Activated CD4-positive, alpha-beta T cell treated with anti-CD3 and anti-CD28 coated beads, Interleukin-2, amount 50 U/mL, for 24 hours (primary cell): Measurements from ENCODE around the gene SLAMF9.

Experiments
- DNase-seq, 2 donors: peaks; one replicate each; pipeline ENCODE4 v3.0.0-alpha.2; 2020; ENCODE audit warnings: low read depth in 1 of 2, low spot score in 1 of 2

Gene SLAMF9

DNA sequence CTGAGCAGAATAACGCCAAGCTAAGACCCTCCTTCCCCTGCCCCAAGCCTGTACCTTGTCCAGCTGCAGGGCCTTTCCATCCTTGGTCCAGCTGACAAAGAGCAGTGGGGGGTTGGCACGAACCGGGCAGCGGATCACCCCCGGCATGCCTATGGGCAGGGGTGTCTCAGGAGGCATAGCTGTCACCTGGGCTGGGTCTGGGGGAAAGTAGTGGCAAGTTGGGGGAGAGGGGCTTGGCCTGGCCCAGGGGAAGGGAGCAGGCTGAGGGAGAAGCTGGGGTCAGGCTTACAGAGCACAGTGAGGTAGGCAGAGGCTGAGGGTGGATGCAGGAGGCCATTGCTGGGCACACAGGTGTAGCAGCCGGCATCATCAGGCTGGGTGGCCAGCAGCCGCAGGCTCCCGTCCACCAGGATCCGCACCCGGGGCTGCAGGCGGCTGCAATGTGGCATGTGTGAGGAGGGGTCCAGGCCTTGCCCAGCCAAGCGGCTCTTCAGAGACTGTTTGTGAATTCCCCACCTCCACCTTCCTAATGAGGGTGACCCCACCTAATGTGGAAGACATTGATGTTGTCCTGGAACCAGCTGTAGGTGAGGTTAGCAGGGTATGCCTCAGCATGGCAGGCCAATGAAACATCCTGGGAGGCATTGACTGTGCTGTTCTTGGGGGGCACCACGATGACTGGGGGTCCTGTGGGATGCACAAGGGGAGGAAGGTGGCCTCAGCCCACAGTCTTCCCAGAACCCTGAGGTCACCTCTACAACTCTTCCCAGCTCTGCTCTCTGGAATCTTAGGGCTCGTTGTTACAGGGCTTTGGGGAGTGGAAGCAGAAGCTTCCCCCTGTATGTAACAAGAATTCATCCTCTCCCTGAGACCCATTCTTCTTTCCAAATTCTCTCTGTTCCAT lies 19.6 kb downstream of the SLAMF9 start:
- no peak for DNase-seq

DNA sequence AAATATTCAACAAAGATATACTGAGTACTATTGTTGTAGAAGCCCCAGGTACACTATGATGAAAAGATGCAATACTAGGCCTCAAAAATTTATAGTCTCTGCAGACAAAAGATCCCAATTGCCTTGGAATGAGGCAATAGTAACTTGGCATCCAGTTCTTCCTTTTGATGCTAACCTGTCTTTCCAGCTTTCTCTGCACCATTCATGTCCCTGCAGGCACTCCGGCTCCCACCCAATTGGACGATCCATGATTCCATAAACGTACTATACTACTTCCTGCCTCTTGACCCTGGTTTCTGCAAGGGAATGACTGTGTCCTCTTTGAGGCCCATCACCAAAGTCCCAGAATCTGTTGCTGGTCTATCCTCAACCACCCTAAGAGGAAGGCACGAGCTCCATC lies 20.7 kb downstream of the SLAMF9 start:
- no peak for DNase-seq

DNA sequence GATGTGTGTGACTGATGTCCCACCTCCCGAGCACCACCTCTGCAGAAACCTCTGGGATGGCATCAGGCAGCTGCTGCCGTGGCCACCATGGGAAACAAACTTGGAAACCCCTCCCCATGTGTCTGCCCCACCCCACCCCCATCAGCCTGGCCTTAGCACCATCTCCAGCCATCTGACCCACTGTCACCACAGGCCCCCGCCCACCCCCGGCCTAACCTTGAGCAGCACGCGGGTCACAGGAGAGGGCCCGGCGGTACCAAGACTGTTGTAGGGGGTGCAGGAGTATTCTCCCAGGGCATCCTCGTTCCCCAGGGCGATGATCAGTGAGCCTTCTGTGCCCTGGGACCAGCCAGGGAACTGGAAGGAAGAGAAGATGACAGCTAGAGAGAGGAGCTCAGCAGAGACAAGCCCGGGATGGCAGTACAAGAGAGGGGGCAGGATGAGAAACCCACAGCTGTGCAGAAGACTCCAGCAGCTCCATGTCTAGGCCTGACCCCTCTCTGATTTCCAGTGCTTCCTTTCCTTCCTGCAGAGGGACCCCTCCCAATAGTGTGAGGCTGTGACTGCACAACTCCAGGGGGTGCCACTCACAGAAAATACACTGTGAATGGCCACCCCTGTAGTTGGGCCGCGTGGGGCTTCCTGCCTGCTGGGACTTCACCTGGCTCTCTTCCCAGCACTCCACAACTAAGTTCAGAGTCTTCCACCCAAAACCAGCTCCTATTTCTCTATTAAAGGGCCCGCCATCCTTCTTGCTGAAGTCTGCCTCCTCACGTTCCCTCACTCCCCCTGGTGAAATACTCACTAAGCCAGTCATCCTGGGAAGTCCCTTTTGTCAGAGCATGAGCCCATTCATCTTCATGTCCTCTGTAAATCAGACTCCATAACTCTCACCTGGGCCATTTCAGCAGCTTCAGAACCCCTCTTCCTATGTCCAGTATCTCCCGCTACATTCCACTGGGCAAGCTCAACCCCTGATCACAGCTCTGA lies 21.4 kb downstream of the SLAMF9 start:
- DNase-seq: no peak

DNA sequence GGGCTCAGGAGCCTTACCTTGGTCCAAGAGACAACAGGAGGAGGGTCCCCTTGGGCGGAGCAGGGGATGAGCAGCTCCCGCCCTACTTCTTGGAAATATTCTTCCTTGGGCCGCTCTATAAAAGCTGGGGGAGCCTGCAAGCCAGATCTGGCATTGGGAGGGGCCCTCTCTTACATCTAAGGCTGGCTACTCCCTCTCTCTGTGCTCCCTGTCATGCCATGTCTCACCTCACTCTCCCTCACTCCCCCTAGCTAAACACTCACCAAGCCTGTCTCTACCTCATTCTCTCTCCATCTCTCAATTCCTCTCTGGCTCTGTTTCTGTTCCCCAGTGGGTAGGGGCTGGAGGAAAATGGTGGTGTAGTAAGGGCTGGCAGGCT lies 22.3 kb downstream of the SLAMF9 start:
- DNase-seq: no peak

DNA sequence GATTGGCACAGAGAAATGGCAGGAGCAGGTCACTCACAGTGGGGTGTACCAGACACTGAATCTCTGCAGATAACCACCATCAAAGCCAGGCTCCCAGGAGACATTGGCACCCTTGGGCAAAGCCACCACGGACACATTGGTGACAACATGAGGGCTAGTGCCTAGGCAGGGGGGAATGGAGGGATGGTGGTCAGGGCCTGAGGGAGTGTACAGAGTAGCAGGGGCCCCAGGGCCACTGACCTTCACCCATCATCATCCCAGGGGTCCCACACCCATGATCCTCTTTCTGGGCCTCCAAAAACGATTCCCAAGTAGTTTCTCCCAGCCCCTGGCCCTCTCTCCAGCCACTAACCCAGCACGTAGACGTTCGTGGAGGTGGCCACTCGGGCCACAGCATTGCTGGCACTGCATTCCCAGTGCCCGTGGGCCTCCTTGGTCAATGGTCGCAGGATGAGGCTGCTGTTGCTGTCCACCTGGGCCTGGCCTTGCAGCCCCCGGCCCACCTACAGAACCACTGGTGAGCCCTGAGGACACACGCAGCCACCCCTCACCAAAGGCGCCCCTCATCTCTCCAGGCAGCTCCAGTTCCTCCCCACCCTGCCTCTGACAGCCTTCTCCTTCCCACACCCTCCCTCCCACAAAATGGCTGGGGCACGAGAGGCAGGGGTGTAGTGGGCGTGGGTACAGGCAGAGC lies 22.8 kb downstream of the SLAMF9 start:
- no peak for DNase-seq

DNA sequence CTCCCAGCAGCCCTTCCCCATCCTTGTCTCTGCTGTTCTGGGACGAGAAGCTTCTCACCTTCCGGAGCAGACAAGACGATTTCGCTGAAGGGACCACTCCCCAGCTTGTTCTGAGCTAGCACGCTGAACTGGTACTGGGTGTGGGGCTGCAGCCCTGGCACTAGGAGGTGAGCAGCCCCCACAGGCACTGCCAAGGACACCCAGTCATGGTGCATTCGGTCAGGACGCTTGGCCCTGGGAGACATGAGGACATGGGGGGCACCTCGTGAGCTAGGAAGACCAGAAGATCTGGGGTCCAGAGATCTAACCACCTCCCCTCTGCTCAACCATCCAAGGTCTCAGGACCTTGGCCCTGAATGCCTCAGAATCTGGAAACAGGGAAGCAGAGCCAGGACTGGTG lies 23.4 kb downstream of the SLAMF9 start:
- no peak for DNase-seq

DNA sequence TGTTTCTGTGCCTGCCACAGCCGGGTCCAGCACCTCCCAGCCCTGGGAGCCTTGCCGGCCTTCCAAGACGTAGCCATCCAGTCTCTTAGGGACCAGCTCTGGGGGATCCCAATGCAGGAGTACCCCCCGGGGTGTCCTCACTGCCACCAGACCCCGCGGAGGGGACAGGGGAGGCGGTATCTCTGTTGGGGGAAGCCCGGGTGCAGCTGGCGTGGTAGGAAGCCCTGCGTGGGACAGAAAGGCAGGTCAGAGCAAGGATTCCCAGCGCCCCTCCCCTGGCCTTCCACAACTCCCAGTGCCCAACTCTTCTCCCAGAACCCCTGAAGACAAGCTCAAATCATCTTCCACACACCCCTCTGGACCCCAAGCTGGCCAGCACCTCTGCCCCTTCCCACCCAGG lies 23.8 kb downstream of the SLAMF9 start:
- DNase-seq: no peak

DNA sequence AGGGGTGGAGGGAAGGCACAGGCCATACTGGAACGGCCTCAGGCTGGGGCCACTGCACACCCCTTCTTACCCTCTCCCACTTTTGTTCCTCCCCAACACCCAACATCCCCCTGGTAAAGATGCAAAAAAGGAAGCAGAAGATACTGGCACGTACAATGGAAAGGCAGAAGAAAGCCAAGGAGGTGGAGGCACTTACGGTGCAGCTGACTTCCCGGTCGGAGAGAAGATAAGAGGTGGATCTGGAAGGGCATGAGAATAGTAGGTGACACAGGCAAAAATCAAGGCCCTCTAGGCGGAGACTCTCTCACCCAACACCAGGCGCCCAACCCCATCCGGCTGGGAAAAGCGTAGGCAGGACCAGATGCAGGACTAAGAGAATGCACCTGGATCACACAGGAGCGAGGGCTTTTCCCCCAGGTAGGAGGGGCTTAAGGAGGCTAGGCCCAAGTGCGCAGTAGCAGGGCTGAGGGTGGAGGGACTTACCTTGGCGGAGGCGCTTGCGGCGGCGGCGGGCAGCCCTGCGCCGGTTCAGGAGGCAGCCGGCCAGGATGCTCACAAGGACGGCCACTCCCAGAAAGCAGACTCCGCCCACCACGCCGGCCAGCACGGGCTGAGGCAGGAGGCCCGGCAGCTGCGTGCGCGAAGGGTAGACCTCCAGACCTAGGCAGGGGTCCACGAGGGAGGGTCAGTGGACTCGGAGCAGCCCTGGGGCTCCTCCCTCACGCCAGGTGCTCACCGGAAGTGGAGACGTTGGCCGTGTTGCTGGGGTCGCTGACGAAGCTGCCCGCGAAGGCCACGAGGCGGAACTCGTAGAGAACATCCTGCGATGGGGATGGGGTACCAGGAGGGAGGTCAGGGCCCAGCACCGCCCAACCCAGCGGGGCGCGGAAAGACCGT lies 24.6 kb downstream of the SLAMF9 start:
- no peak for DNase-seq

DNA sequence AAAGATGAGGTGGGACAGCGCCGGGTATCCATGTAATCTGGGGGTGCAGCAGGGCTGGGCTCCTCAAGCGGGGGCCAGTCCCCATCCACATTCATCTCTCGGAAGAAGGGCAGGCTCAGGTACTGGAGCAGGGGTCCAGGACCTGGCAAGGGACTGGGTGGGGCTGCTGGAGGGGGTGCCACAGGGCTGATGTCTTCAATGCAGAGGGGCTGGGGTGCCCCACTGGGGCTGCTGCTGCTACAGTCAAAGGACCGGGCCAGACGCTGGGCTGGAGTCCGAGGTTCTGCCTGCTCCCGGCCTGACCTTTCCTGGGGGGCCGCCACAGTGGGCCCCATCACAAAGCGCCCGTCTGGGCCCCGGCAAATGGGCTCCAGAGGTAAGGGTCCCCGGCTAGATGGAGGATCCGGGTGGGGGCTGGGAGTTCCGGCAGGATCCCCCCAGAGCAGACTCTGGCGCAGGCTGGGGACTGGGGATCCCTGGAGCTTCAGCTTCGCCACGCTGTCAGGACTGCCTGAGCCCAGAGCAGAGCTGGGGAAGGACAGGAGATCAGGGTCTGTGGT lies 25.5 kb downstream of the SLAMF9 start:
- no peak for DNase-seq

DNA sequence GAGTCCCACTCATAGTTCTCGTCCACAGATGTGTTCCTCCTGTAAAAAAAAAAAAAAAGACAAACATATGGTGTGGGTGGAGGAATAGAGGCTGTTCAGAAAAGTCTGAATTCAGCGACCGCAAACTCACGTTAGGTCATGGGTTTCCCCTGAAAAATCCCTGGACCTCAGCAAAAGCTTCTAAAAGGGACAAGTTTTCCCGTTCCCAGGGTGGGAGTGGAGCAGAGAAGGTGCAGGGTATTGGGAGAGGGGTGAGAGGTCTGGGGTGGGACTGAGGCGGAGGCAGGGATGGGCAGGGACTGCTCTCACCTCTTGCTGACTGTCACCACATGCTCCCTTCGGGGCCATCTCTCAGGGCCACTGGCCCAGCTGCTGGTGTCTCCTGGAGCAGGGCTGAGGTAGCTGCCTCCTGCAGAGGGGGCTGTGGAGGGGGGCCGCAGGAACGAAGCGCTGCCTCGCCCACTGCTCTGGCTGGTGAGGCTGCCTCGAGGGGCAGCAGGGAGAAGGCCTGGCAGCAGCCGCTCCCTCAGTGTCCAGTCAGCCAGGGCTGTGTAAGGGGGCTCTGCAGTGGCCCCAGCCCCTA lies 26.1 kb downstream of the SLAMF9 start:
- no peak for DNase-seq

DNA sequence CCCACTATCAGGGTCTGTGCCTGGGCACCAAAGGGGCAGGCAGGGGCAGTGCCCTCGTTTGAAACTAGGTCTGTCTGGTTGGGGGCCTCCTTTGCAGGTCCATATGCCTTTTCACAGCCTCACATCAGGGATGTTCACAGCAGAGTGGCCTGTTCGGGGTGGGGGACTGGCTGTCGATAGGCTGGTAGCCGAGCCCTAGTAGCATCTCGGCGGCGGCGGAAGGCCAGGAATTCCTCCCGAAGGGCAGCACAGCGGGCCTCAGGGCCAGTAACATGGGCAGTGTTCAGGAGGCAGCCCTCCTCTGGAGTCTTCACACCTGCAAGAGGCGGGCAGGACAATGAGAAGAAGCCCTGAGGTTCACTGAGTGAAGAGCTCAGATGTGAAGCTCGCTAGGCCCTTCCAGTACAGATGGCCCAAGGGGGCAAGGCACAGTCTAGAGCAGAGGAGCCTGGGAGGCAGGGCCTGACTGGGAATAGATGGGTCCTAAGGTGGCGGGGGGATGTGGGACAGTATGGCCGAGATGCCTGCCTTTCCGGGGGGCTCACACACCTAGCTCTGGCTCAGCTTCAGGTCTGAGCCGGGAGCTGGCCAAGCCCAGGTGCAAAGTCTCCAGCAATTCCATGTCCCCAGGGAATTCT lies 26.7 kb downstream of the SLAMF9 start:
- DNase-seq: no peak

DNA sequence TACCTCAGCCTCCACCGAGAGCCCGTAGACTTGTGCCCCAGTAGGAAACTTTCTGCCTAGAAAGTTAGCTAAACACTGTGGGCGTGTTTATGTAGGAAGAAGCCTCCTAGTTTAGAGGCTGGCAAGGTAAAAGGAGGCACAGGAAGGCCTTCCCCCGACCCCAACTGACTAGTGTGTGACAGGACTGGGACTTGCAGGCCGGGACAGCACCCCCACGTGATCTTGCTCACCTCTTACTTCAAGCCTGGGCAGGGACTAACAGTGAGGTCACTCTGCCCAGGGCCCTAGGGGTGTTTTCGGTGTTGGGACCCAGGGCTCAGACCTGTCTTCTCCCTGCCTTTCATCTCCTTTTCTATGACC lies 28.3 kb downstream of the SLAMF9 start:
- DNase-seq: peak in 1 of 2 donors; percentile 21

DNA sequence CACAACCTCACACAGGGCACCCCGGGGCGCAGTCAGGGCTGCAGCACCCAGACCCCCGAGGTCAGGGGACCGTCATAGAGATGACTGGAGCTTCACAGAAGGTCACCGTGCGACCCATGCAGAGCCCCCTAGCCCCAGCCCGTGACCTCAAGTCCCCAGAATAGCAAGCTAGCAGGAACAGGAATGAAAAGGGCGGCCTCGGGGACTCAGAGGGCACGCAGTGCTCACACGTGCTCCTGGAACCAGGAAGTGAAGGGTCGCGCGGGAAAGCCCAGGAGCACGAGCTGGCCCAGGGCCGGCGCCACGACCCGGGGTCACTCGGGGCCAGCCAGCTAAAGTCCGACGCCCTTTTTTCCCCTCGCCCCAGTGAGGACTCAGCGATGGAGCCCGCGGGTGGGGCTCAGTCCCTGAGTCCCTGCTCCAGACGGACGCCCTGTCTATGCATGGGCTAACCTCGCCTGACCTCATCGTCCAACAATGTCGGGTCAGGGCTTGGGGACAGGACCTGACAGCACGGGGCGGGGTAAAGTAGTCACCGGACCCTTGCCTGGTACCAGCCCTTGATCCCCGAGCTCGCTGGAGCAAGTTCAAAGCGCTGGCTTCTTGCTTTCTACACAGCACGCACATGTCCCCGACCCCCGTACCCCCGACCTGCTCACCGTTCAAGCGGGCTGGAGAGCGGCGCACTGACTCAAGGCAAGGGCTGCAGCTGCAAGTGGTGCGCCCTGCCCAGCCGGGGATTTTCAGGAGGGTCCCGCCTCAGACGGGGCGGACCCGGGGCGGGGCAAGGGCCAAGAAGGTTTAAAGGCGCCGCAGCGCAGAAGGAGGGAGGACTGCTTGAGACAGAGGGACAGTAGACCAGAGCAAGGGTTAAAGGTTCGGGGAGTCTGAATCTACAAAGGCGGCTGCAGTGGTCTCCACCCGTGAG lies 29.0 kb downstream of the SLAMF9 start, which contains the start of gene TAGLN2:
Gene TAGLN2 (minus strand): TSS at position 717 of the 928 bp plus-strand sequence. CDS start 4,998 bp downstream, outside the sequence.
- DNase-seq: peak; percentile 79 to 86

DNA sequence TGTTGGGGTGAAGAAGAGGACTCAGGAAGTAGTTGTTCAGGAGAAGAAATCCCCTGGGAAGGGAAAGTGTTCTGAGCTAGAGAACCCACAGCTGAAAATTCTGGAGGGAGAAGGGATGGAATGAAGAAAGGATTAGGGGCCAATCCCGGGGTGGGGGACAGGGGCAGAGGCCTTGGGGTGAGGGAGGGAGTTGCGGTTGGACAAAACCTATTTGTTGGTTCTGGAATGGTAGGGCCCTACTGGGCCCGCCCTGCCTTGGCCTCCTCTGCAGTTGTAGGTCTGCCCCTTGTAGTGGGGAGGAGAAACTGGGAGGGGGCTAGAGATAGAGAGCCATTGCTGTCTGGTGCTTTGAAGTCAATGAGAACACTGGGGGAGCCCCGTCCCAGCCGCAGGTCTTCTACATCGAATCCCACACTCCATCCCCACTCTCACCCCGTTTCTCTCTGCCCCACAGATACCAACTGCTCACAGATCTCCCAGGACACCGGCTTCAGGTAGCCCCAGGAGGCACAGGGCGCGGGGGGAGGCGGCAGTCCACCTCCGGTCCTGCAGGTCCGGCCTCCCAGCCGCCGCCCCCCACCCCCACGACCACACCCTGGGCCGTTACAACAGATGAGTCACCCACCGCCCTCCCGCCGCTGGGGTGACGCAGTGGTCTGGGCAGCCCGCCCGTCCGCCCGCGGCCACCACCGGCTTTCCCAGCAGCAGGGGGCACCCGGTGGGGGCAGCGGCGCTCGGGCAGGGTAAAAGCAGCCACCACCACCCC lies 29.8 kb downstream of the SLAMF9 start:
- DNase-seq: peak; percentile 21 to 33

DNA sequence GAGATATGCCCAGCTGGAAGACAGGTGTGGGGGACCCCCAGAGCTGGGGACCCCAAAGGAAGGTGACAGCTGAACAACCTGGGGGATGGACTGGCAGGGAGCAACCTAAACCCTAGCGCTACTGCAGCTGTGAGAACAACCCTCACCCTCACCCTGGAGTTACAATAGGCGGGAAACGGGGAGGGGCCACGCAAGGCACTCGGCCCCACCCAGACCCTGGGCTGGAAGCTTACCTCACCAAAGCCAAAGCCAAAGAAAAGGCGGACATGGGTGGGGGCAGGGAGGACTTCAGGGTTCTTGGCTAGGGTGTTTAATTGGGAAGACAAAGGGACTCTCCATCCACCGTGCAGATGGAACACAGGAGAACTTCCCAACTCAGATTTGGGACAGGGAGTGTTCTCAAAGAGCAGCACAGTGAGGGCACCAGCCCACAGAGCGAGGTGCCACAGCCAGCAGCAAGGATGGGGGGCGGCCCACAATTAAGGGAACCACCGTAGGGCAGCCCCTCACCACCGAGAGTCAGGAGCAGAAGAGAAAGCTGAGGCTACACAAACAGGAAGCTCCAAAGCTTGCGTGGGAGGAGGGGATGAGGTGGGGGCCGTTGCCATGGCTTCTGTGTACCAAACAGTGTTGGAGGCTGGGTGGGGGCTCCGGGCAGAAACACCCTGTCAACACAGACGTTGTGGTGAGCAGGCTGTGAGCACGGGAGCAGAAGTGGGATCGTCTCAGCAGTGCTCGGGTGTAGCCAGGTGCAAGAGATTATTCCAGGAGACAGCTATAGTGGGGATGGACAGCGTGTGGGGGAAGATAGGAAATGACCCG lies 30.6 kb downstream of the SLAMF9 start:
- peak; percentile 41 to 72 for DNase-seq

DNA sequence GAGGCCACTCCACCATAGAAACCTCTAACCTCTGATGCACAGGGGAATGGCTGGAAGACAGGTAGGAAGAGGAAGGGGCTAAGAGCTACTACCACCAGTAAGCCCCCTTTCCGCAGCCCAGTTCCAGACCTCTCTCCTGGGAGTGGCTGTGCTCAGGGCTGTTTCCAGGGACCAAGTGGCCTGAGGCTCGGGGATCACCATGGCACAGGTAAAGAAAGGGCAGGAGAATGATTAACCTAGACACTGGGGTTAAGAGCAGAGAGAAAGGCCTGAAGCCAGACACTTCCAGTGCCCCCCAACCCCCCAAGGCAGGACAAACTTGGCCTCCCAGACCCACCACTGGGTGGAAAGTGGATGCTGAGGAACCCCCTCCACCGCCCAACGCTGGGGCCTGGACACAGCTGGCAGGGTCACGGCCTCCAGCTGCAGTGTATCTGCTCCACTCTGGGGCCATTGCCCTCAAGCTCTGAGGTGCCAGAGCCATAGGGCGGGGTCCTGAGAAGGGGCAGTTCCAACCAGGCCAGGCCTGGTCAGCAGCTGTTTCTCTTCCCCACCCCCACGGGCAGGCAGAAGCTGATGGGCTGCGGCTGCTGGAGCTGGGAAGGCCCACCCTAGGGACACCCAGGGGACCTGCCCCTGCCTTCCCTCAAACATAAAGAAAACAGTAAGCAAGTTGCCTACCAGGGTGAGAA lies 31.4 kb downstream of the SLAMF9 start:
- DNase-seq: no peak
